Measurements from ENCODE around the gene SCYL3. TPM values are rescaled to one million over a fixed set of nuclear protein-coding genes. Genes with fewer than 3 reads are reported as not detected.

Gene SCYL3, protein sequence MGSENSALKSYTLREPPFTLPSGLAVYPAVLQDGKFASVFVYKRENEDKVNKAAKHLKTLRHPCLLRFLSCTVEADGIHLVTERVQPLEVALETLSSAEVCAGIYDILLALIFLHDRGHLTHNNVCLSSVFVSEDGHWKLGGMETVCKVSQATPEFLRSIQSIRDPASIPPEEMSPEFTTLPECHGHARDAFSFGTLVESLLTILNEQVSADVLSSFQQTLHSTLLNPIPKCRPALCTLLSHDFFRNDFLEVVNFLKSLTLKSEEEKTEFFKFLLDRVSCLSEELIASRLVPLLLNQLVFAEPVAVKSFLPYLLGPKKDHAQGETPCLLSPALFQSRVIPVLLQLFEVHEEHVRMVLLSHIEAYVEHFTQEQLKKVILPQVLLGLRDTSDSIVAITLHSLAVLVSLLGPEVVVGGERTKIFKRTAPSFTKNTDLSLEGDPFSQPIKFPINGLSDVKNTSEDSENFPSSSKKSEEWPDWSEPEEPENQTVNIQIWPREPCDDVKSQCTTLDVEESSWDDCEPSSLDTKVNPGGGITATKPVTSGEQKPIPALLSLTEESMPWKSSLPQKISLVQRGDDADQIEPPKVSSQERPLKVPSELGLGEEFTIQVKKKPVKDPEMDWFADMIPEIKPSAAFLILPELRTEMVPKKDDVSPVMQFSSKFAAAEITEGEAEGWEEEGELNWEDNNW
- total RNA-seq (2021) (7.5 and 7.8 TPM in 2 replicates), Bru-seq, nascent RNA (percentile 80 among the genes with signal in this experiment), BruChase-seq, experiment 1, labeled RNA remaining after a 2-hour chase (percentile 63 among the genes with signal in this experiment), BruChase-seq, experiment 2, labeled RNA remaining after a 6-hour chase (percentile 53 among the genes with signal in this experiment)
- long read RNA-seq, full-length matches to known transcripts, result 4 of 12 reads
- long read RNA-seq, partial matches to known transcripts, result 1 of 12 reads
- long read RNA-seq, other reads (novel, unspliced or antisense), result 7 of 12 reads

DNA sequence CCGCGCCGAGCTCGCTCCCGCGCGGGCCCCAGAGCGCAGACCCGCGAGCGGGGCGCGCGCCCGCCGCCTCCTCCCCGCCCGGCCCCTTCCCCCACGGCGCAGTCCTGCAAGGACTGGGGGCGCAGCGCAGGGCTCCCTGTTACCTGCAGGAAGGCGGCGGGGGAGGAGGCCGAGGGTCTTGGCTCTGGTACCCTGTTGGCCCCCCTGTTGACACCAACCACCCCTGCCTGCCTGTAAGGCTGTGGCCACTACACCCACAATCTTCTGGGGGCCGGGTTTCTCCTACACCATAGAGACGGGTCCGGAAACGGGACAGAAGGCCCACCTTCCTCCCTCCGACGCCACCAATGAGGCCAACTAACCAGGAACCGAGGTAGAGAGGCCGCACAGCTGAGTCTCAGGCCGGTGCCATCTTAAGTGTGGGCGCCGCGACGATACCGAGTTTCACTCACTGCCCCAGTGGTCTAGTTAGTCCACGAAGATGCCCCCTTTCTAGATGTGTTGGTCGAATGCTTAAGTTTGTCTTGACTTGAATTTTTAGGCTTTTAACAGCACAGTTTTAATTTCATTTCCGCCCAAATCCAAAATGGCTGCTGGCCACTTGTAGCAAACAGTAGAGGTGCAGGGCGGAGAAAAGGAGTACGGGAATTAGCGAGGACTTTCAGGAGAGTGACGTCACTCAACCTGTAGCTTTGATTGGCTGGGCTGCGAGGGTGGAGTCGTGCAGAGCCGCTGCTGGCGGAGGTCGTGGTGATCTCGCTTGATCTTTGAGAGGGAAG is at the start of gene SCYL3:
Gene SCYL3, minus strand, starts transcription at position 252 of the 779 bp plus-strand sequence. CDS start 5,056 bp downstream, outside the sequence.
- H3K4me1 ChIP-seq (replicated peaks; ENCODE audit: insufficient read depth), result peaks cover 33% of the 10 kb centered on the region
- BruUV-seq (replicated peaks), result no TSS peak
- CTCF ChIA-PET, result interaction anchor here (0.5 to 0.6 kb wide), 4 partner anchors 119 to 1040 kb away, joined by 3 to 6 read pairs (median 4); no protein-coding TSS in a partner anchor
- intact Hi-C loops (cut with micrococcal nuclease; ENCODE audit: unreplicated experiment), result loop anchor here (1.0 to 10.0 kb wide), 2 partner anchors 180 to 641 kb away; partner anchors contain the start of genes GORAB and KIFAP3
- no peaks in the 10 kb centered on the region for H3K36me3 ChIP-seq (ENCODE audit: low read depth)
- H3K4me3 ChIP-seq, result peak within 1 kb of the TSS; percentile 68
- H3K9me2 ChIP-seq (ENCODE audit: insufficient read depth), result no peaks in the 10 kb centered on the region
- POLR2A ChIA-PET (ENCODE audit: unreplicated experiment), result interaction anchor here (0.6 to 0.7 kb wide), 3 partner anchors 84 to 1265 kb away, joined by 3 to 7 read pairs (median 3); no protein-coding TSS in a partner anchor
- DNase-seq, result peak; percentile 88 to 89
- no peaks in the 10 kb centered on the region for H3K27me3 ChIP-seq (ENCODE audit: insufficient read depth, low read depth)
- peaks cover 40% of the 10 kb centered on the region for H3K79me2 ChIP-seq (ENCODE audit: low read depth)
- H3K4me2 ChIP-seq, result peak within 1 kb of the TSS; percentile 89
- H3K9me3 ChIP-seq (ENCODE audit: insufficient read depth, low read depth), result no peaks in the 10 kb centered on the region
- no peaks in the 10 kb centered on the region for H4K20me1 ChIP-seq (ENCODE audit: insufficient read depth)
- peaks cover 35% of the 10 kb centered on the region; the same call in 1 of the 2 replicates for H3F3A ChIP-seq (ENCODE audit: insufficient read depth, low read depth)
- peak within 1 kb of the TSS; percentile 91 for H3K27ac ChIP-seq
- peak within 1 kb of the TSS; percentile 96 for H2AFZ ChIP-seq
- TF ChIP-seq EZH2 (IDR thresholded peaks at IDR 0.05; ENCODE audit: low read depth), result no peak
- TF ChIP-seq, protein P1, sequence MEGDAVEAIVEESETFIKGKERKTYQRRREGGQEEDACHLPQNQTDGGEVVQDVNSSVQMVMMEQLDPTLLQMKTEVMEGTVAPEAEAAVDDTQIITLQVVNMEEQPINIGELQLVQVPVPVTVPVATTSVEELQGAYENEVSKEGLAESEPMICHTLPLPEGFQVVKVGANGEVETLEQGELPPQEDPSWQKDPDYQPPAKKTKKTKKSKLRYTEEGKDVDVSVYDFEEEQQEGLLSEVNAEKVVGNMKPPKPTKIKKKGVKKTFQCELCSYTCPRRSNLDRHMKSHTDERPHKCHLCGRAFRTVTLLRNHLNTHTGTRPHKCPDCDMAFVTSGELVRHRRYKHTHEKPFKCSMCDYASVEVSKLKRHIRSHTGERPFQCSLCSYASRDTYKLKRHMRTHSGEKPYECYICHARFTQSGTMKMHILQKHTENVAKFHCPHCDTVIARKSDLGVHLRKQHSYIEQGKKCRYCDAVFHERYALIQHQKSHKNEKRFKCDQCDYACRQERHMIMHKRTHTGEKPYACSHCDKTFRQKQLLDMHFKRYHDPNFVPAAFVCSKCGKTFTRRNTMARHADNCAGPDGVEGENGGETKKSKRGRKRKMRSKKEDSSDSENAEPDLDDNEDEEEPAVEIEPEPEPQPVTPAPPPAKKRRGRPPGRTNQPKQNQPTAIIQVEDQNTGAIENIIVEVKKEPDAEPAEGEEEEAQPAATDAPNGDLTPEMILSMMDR (conservative IDR thresholded peaks at IDR 0.05), result no peak

DNA sequence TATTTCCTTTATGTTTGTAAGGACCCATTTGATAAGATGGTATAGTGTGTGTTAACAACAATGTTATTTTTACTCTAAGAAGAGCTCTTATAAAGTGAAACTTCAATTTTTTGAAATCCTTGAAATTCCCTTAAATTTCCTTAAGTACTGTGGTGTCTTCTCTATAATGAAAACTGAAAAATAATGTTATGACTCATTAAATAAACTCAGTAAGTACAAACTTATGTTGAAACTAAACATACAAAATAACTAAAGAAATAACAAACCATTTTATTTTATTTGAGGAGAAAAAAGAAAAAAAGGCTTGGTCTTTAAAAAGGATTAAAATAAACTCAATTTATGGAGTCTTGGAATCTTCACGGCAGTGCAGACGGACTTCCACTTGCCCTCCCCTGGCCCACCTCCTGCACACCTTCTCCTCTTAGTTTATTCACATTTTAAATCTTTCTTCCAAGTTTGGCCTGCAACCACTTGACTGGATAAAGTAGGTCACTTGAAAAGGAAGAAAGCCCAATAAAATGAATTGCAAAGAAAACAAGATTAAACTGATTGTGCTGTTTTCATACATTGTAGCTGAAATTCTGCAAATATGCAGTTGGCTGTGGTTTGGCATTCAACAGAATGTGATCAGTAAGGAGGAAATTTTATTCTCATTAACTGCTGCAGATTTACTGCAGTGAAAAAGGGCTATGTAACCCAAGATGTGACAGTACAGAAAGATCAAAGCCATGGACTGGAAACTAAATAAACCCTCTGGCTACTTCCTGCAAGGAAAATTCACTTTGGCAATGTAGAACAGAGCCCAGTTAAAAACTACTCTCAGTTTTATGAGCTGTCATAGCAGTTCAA is 48.5 kb upstream of the SCYL3 start:
- intact Hi-C loops (cut with micrococcal nuclease; ENCODE audit: unreplicated experiment), result no loop called here
- Histone ChIP-seq H3K9me3 (ENCODE audit: insufficient read depth, low read depth) (no peaks in the 10 kb centered on the region), H3F3A (ENCODE audit: insufficient read depth, low read depth) (no peaks in the 10 kb centered on the region; the same call in 1 of the 2 replicates), H3K4me2 (no peak overlapping the region), H3K27ac (no peak overlapping the region), H2AFZ (no peak overlapping the region), H3K27me3 (ENCODE audit: insufficient read depth, low read depth) (no peaks in the 10 kb centered on the region), H4K20me1 (ENCODE audit: insufficient read depth) (no peaks in the 10 kb centered on the region), H3K9me2 (ENCODE audit: insufficient read depth) (peaks cover 11% of the 10 kb centered on the region; the same call in 1 of the 2 replicates), H3K4me3 (no peak overlapping the region), H3K79me2 (ENCODE audit: low read depth) (no peaks in the 10 kb centered on the region), H3K36me3 (ENCODE audit: low read depth) (no peaks in the 10 kb centered on the region), H3K4me1 (replicated peaks; ENCODE audit: insufficient read depth) (no peaks in the 10 kb centered on the region)
- no TSS peak for BruUV-seq (replicated peaks)
- DNase-seq, result peak in 1 of 2 experiments; percentile 45
- TF ChIP-seq, protein P1 (conservative IDR thresholded peaks at IDR 0.05), result no peak
- no peak for TF ChIP-seq EZH2 (IDR thresholded peaks at IDR 0.05; ENCODE audit: low read depth)
- ChIA-PET POLR2A (ENCODE audit: unreplicated experiment) (interaction anchor here (0.7 kb wide), 1 partner anchor 922 kb away, joined by 7 read pairs; no protein-coding TSS in a partner anchor), CTCF (no interaction called here)

Data from PC-9 (cell line).